ENCODE measurements around the gene FOXP1. TPM values are rescaled to one million over a fixed set of nuclear protein-coding genes. Genes with fewer than 3 reads are reported as not detected.
A peak's percentile ranks its signal among the peaks of the same experiment; 100 is the strongest.

The FOXP1 gene
- total and polyA plus RNA-seq, 2 of the 13 experiments (the other 11 are each of a cell fraction or from before 2014, with no cell fraction given) = 40.4 to 59.0 TPM

GRCh38 chr3:71579935-71580406 is 3.6 kb downstream of the FOXP1 start (continued):
- peak; percentile 91 for TF ChIP-seq PAXIP1 (CRISPR knock-in tag; conservative IDR thresholded peaks at IDR 0.05)
- no peak for TF ChIP-seq ZNF530 (CRISPR knock-in tag; IDR thresholded peaks at IDR 0.05; ENCODE audit: low read depth)
- TF ChIP-seq ZMAT3 (CRISPR knock-in tag; conservative IDR thresholded peaks at IDR 0.05) = no peak
- no peak for TF ChIP-seq SRSF1 (optimal IDR thresholded peaks at IDR 0.05; ENCODE audit: low read depth, low read length)
- no peak for TF ChIP-seq NR2F6 (IDR thresholded peaks at IDR 0.05)
- TF ChIP-seq NR2F6 (CRISPR knock-in tag; IDR thresholded peaks at IDR 0.05) = 0 out of 2 replicates have a peak, but pooled peaks have one; percentile 27
- TF ChIP-seq MAF1 (CRISPR knock-in tag; IDR thresholded peaks at IDR 0.05; ENCODE audit: borderline replicate concordance) = no peak
- no peak for TF ChIP-seq ZNF563 (CRISPR knock-in tag; IDR thresholded peaks at IDR 0.05)
- TF ChIP-seq SKI (IDR thresholded peaks at IDR 0.05; ENCODE audit: partially characterized antibody) = no peak
- no peak for TF ChIP-seq ZBTB21 (CRISPR knock-in tag; IDR thresholded peaks at IDR 0.05)
- TF ChIP-seq PHB2 (IDR thresholded peaks at IDR 0.05; ENCODE audit: partially characterized antibody) = no peak
- TF ChIP-seq SOX6 (IDR thresholded peaks at IDR 0.05) = no peak
- TF ChIP-seq SOX6 (CRISPR knock-in tag; IDR thresholded peaks at IDR 0.05) = peak; percentile 87
- peak; percentile 42; the same call in 1 of the 2 replicates for TF ChIP-seq ZGPAT (CRISPR knock-in tag; IDR thresholded peaks at IDR 0.05)
- no peak for TF ChIP-seq ZNF160 (CRISPR knock-in tag; IDR thresholded peaks at IDR 0.05)
- no peak for TF ChIP-seq ZSCAN30 (CRISPR knock-in tag; IDR thresholded peaks at IDR 0.05)
- TF ChIP-seq IKZF5 (CRISPR knock-in tag; IDR thresholded peaks at IDR 0.05) = no peak
- TF ChIP-seq ZBTB43 (CRISPR knock-in tag; conservative IDR thresholded peaks at IDR 0.05) = 0 out of 2 replicates have a peak, but pooled peaks have one; percentile 47
- TF ChIP-seq CSRNP1 (CRISPR knock-in tag; IDR thresholded peaks at IDR 0.05) = no peak
- TF ChIP-seq ZC3H13 (CRISPR knock-in tag; IDR thresholded peaks at IDR 0.05) = no peak
- TF ChIP-seq EP300 (IDR thresholded peaks at IDR 0.05; ENCODE audit: low read depth in 2 of 2, low read length in 2 of 2) = peak; percentile 43 to 86; a peak in 3 of 4 replicates
- TF ChIP-seq EP300 (CRISPR knock-in tag; IDR thresholded peaks at IDR 0.05; ENCODE audit: borderline replicate concordance) = no peak; the same call in 1 of the 2 replicates
- TF ChIP-seq CEBPB (IDR thresholded peaks at IDR 0.05; ENCODE audit: borderline replicate concordance, low read depth, low read length) = peak; percentile 77
- no peak for TF ChIP-seq NBN (conservative IDR thresholded peaks at IDR 0.05)
